ENCODE measurements around the gene ANAPC2.

ANAPC2 gene

GRCh38 chr9:137162505-137163364 is 25.6 kb downstream of the ANAPC2 start:
- DNase-seq (ENCODE audit: low spot score): no peak

GRCh38 chr9:137161558-137162486 is 26.5 kb downstream of the ANAPC2 start:
- no peak for DNase-seq (ENCODE audit: low spot score)

- no peak for DNase-seq (ENCODE audit: low spot score)
Observed at GRCh38 chr9:137160716-137161557, 27.4 kb downstream of the ANAPC2 start.

- DNase-seq (ENCODE audit: low spot score): no peak
Observed at GRCh38 chr9:137160054-137160425, 28.3 kb downstream of the ANAPC2 start.

GRCh38 chr9:137159105-137160053 is 29.0 kb downstream of the ANAPC2 start:
- DNase-seq (ENCODE audit: low spot score): no peak

GRCh38 chr9:137158625-137159024 is 29.7 kb downstream of the ANAPC2 start:
- no peak for DNase-seq (ENCODE audit: low spot score)

GRCh38 chr9:137157618-137158415 is 30.5 kb downstream of the ANAPC2 start:
- DNase-seq (ENCODE audit: low spot score): no peak

- DNase-seq (ENCODE audit: low spot score): peak; percentile 41
Observed at GRCh38 chr9:137156567-137157375, 31.6 kb downstream of the ANAPC2 start.

- DNase-seq (ENCODE audit: low spot score): no peak
Observed at GRCh38 chr9:137152844-137153405, 35.4 kb downstream of the ANAPC2 start.

- DNase-seq (ENCODE audit: low spot score): peak; percentile 48
Observed at GRCh38 chr9:137150617-137151457, 37.5 kb downstream of the ANAPC2 start.

- DNase-seq (ENCODE audit: low spot score): no peak
Observed at GRCh38 chr9:137149942-137150616, 38.3 kb downstream of the ANAPC2 start.

- DNase-seq (ENCODE audit: low spot score): no peak
Observed at GRCh38 chr9:137149363-137149762, 39.0 kb downstream of the ANAPC2 start.

GRCh38 chr9:137148661-137149060 is 39.7 kb downstream of the ANAPC2 start:
- DNase-seq (ENCODE audit: low spot score): no peak

- no peak for DNase-seq (ENCODE audit: low spot score)
Observed at GRCh38 chr9:137148242-137148641, 40.1 kb downstream of the ANAPC2 start.

GRCh38 chr9:137147793-137148160 is 40.6 kb downstream of the ANAPC2 start:
- no peak for DNase-seq (ENCODE audit: low spot score)

- DNase-seq (ENCODE audit: low spot score): no peak
Observed at GRCh38 chr9:137147091-137147792, 41.1 kb downstream of the ANAPC2 start.

GRCh38 chr9:137146527-137146918 is 41.8 kb downstream of the ANAPC2 start:
- no peak for DNase-seq (ENCODE audit: low spot score)
